ENCODE results near the gene ARHGAP30.

ARHGAP30 gene

DNA sequence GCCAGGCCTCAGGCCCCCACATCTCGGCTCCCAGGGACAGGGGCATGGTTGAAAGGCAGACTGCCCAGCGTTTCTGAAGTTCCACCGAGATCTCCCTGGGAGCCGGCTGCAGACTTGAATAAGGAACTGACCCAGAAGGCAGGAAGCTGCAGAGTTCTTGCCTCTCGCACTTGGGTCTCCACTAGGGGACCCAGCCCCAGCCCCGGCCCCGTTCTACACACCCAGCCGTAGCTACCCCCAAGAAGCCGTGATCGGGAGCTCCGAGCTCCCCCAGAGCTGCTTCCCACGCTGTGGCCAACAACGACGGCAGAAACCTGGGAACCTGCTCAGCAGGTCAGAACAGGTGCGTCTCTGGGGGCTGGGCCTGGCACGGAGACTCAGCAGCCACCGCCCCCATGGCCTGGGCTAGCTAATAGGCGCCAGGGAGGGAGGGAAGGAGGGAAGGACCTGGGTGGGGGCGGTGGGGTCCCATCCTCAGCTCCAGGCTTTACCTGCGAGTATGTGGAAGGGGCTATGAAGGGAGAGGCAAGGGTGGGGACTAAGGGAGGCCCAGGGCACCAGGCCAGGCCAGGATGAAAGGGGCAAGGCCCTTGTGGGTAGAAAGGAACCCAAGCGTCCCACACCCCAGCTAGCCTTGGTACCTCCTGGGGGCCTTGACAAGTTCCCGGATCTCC lies 19.7 kb upstream of the ARHGAP30 start, which contains the start of gene NECTIN4:
Gene NECTIN4, minus strand, starts transcription at position 308 of the 674 bp plus-strand sequence. Its CDS starts 262 bp downstream, at position 46.
- no peak for DNase-seq (ENCODE audit: low spot score)

DNA sequence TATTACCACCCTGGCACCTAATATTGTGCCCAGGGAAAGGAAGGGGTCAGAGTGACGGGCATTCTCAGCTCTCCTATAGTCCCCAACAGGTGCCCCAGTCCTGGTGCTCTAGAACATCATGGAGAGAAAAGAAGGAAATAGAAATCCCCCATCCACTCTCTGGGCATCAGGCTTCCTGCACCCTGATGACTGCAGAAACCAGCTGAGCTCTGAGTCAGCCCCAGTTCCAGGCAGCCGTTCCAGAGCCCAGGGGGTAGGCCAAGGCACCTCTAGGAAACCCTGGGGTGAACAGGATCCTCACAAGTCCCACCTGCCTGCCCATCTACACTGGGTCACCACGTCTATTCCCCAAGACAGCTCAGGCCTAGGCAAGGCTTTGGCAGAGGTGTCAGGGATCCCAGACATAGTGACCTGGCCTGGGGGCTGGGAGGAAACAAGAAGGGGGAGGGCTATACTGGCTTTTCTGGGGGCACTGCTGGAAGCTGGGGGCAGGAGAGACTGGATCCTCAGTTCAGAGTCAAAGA lies 19.0 kb upstream of the ARHGAP30 start:
- peak; percentile 70 for DNase-seq (ENCODE audit: low spot score)

GRCh38 chr1:161086457-161086856 lies 16.8 kb upstream of the ARHGAP30 start:
- DNase-seq (ENCODE audit: low spot score) = no peak

- no peak for DNase-seq (ENCODE audit: low spot score)
Measured at GRCh38 chr1:161085165-161085564, 15.5 kb upstream of the ARHGAP30 start.

- DNase-seq (ENCODE audit: low spot score) = no peak
Measured at GRCh38 chr1:161084597-161084988, 14.9 kb upstream of the ARHGAP30 start.

DNA sequence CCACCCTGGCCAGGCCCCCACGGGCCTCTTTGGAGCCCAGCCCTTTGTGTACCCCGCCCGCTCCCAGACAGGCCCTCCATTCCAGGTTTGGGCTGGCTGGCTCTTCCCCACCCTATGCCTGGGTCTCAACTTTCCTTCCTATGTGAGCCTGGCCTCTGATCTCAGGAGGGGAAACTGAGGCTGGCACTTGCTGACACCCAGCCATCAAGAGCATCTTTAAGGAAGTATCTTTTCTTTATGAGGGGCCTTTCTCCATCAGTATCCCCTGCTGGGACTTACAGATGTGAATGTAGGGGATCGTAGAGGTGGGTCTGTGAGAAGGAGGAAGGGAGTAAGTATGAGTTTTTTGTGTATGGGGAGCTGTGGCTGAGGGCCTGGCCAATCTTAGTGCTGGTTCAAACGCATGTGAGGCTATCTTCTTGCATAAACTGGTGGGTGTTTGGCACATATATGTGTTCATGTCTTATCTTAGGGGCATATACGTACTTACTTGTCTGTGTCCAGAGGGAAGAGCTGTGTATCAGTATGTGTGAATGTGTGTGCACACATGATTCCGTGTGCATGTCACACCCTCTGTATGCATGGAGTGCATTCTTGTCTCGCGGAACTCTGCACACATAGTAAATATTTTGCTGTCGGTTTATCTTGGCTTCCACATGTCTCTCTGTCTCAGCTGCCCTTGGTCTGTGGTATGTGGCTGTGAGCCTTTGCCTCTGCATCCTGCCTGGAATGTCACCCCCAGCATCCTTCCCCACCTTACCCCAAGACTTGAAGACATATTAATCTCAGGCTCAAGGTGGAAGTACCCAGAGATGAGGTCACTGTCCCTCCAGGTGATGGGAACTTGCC lies 14.3 kb upstream of the ARHGAP30 start:
- no peak for DNase-seq (ENCODE audit: low spot score)

- DNase-seq (ENCODE audit: low spot score) = peak; percentile 92
Measured at GRCh38 chr1:161082996-161083747, 13.5 kb upstream of the ARHGAP30 start.

DNA sequence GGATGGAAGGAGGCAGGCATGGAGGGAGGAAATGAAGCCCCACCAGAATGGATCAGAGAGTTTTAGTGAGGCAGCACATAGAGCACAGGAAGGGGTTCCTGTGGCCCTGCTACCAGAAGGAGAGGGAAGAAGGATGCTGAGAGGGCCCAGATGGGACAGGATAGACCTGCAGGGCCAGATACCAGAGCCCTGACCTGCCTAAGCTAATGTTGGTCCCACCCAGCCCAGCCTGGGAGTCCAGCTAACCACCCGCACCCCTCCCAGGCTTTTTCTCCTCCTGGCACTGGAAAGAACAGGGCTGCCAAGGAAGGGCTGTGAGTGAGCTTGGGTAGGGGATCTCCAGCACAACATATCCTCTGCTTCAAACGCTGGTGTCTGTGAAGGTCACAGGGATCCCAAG lies 12.8 kb upstream of the ARHGAP30 start:
- no peak for DNase-seq (ENCODE audit: low spot score)

DNA sequence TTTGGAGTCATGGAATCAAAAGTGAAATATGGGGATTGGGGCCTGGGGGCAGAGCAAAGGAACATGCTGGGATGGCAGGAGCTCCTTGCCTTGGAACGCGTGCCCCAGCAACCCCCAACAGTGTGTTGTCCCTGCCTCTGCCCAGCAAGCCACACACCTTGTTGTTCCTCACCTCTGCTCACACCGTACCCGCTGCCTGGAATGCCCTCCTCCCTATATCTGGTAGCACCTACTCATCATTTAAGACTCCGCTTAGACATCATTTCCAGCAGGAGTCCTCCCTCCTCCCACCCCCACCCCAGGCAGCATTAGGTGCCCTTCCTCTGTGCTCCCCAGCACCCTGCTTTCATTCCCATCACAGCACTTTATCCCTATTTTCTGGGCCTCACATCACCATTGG lies 11.8 kb upstream of the ARHGAP30 start:
- DNase-seq (ENCODE audit: low spot score) = no peak

DNA sequence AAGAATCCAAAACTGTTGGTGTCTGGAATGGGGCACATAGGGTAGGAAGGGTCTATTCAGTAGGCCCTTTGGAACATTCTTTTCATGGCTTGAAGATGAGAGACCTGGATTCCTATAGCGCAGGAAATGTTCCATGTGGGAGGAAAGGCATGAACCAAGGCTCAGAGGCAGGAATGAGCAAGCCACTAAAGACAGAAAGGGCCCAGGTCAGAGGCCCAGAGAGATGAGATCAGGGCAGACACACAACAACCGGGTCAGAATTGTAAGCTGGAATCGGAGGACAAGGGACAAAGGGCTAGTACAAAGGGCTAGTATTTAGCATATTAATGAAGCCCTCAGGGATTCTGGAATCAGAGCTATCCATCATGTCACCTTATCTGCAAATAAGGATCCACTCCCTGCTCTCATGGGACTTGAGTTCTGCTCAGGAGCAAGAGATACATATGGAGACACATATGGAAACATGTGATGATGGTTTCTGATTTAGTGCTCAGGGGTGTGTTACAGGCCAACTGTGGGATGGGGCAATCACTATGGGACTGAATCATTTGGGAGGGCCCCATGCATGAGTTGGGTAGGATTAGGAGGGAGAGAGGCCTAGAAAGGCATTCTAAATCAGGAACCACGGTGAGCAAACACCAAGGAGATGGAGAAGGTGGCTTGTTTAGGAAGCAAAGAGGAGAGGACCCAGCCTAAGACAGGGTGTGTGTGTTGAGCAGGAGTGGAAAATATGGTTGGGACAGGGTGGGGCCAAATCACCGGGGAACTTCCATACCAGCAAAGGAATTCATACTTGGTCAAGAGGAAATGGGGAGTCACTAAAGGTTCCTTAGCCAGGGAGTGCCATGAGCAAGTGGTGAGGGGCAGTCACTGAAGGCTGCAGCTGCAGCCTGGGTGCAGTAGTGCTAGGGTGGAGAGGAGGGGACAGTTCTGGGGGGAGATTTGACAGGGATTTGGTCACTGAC lies 11.0 kb upstream of the ARHGAP30 start:
- DNase-seq (ENCODE audit: low spot score) = no peak

DNA sequence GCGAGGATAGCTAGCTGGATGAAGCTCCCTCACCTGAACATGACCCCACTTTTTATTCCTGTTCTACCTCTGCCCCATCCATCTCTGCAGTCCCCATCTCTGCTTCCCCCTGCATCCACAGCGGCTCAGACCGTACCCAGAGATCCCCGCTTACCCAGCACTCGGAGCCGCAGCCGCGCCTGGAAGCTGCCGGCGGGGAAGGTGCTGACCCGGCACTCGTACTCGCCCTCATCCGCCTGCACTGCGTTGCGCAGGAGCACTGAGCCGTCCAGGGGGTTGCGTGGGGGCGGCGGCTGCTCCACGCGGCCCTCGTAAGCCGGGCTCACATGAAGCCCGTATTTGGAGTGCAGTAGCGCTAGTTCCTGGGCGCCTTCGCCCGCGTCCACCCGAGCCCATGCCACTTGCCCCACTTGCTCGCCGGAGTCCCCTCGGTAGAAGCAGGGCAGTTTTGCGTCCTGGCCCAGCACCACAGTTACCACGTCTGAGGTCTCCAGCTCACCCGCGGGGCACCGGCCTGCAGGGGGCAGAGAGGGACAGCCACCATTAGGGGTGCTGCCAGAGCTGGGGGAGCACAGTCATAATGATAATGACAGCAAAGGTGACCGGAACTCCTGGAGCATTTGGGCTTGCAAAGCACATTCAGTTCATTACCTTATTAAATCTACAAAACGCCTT lies 9.9 kb upstream of the ARHGAP30 start:
- DNase-seq (ENCODE audit: low spot score) = no peak

DNA sequence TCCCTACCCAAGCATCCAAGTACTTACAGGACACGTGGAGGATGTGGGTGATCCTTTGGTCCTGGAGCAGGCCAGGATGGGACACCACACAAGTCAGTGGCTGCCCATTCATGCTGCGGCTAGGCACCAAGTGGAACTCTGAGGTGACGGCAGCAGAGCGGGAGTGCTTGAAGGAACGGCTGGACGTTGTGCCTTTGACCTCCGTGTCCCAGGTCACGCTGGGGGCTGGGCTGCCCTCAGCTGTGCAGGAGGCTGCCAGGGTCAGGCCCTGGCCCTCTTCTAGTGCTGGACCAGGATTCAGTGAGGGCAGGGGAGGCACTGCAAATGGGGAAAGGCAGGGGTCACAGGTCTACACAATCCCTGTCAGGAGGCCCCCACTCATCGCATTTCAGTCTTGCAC lies 7.7 kb upstream of the ARHGAP30 start:
- DNase-seq (ENCODE audit: low spot score) = no peak

DNA sequence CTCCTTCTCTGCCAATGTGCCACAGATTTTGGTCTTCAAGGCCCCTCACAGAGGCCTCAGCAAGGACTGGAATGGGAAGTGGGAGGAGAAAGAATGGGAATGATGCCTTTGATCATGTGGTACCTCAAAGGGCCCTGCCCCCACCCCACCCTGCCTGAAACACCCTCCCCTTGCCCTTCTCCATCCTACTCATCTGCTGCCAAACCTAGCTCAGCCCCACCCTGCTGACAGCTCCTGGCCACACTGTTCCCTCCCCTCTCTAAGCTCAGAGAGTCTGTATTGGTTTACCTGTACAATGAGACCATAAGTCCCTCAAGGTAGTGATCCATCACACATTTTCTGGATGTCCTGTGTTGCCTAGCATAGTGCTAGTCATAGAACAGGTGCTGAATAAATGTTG lies 6.7 kb upstream of the ARHGAP30 start:
- no peak for DNase-seq (ENCODE audit: low spot score)

GRCh38 chr1:161074676-161075368 lies 5.1 kb upstream of the ARHGAP30 start:
- no peak for DNase-seq (ENCODE audit: low spot score)

GRCh38 chr1:161073474-161074121 lies 3.9 kb upstream of the ARHGAP30 start:
- DNase-seq (ENCODE audit: low spot score) = no peak

GRCh38 chr1:161072751-161073449 lies 3.2 kb upstream of the ARHGAP30 start:
- no peak for DNase-seq (ENCODE audit: low spot score)

GRCh38 chr1:161071886-161072371 lies 2.2 kb upstream of the ARHGAP30 start:
- DNase-seq (ENCODE audit: low spot score) = peak; percentile 58

- DNase-seq (ENCODE audit: low spot score) = no peak
Measured at GRCh38 chr1:161070761-161071160, 1.1 kb upstream of the ARHGAP30 start.

GRCh38 chr1:161069241-161069640 lies 450 bp downstream of the ARHGAP30 start:
- DNase-seq (ENCODE audit: low spot score) = no peak

Measured in hepatic stellate cell (primary cell).